ENCODE results near the gene TMEM120A.

GRCh38 chr7:75995996-75996395, 1.6 kb upstream of the TMEM120A start:
- TF ChIP-seq CTCF (conservative IDR thresholded peaks at IDR 0.05; ENCODE audit: low read depth, low read length) (no peak), EZH2 (IDR thresholded peaks at IDR 0.05; ENCODE audit: borderline replicate concordance, low read depth, low read length, poor library complexity, severe bottlenecking) (no peak)

Measured in A673 (cell line).